Lung (tissue), 12 donors: ENCODE data around the gene KRT10. TPM values are rescaled to one million over a fixed set of nuclear protein-coding genes. Genes with fewer than 3 reads are reported as not detected.

ENCODE experiments used
- ATAC-seq: fragments of 200-7000 bp; cut with Tn5 transposase; one replicate; pipeline ENCODE4 v1.9.1; 2020; ENCODE audit warnings: moderate number of reproducible peaks; ENCODE audit not compliant: insufficient read depth, low FRiP score
- DNase-seq, 3 donors: peaks; one replicate each; pipeline ENCODE4 v3.0.0-alpha.2; 2013 to 2017
- H3K27ac ChIP-seq, 2 donors: one replicate each; pipeline ENCODE4 v1.5.1; 2013; ENCODE audit warnings: mild to moderate bottlenecking in 2 of 2, moderate library complexity in 2 of 2, control low read depth in 1 of 2, inconsistent platforms in 1 of 2, low read depth in 1 of 2, low read length in 1 of 2
- H3K27me3 ChIP-seq, 3 donors: one replicate each; pipeline ENCODE4 v1.5.1; 2013; ENCODE audit warnings: low read length in 2 of 3; ENCODE audit not compliant: control insufficient read depth in 3 of 3, insufficient read depth in 3 of 3
- H3K36me3 ChIP-seq, 4 donors: one replicate each; pipeline ENCODE4 v1.5.1; 2013; ENCODE audit warnings: low read length in 4 of 4, mild to moderate bottlenecking in 1 of 4, moderate library complexity in 1 of 4; ENCODE audit not compliant: control insufficient read depth in 4 of 4, insufficient read depth in 4 of 4
- H3K4me1 ChIP-seq, 5 donors: one replicate each; pipeline ENCODE4 v1.5.1; 2013; ENCODE audit warnings: low read length in 5 of 5, mild to moderate bottlenecking in 2 of 5, moderate library complexity in 1 of 5; ENCODE audit not compliant: control insufficient read depth in 5 of 5, insufficient read depth in 5 of 5
- H3K4me3 ChIP-seq: one replicate; pipeline ENCODE4 v1.5.1; 2013; ENCODE audit warnings: mild to moderate bottlenecking, control low read depth, moderate library complexity
- H3K9ac ChIP-seq, 2 donors: one replicate each; pipeline ENCODE4 v1.5.1; 2013; ENCODE audit warnings: low read length in 2 of 2, control low read depth in 1 of 2; ENCODE audit not compliant: insufficient read depth in 1 of 2
- H3K9me3 ChIP-seq, 4 donors: one replicate each; pipeline ENCODE4 v1.5.1; 2013; ENCODE audit warnings: low read length in 3 of 4, mild to moderate bottlenecking in 1 of 4, moderate library complexity in 1 of 4; ENCODE audit not compliant: control insufficient read depth in 4 of 4, insufficient read depth in 3 of 4
- WGBS, 2 donors: extraction: QIAGEN DNeasy Blood & Tissue Kit; methylation state at CpG; one replicate each; pipeline ENCODE4 v1.1.7; 2013; 5-methylcytosine and 5-hydroxymethylcytosine counted together
- polyA plus RNA-seq, 2 donors: library from polyadenylated mRNA; stranded (reverse); fragments of 200-250 nt; gene quantifications; one replicate each; pipeline ENCODE4 v1.2.1, GENCODE V29; 2013
- total RNA-seq, 2 donors: library from RNA; depleted of rRNA in 1 of 2; stranded (reverse); fragments of >200 nt in 1 of 2; gene quantifications; one replicate each; pipeline ENCODE4 v1.2.1, GENCODE V29; 2014 to 2021
- TF ChIP-seq, protein P1 (sequence below): IDR thresholded peaks from 2 replicates; pipeline ENCODE4 v1.5.1; 2012; ENCODE audit warnings: mild to moderate bottlenecking; ENCODE audit errors: control extremely low read depth, extremely low read depth
- donor health status: control.
- donor health status: control.
- donor health status: Bipolar disorder and iron deficiency.
- donor health status: healthy.
- donor health status: DM: yes; HTN: yes; CAD: no.

The KRT10 gene
- total and polyA plus RNA-seq, 4 donors, result 4.6 to 60.6 (median 27.8) TPM

DNA sequence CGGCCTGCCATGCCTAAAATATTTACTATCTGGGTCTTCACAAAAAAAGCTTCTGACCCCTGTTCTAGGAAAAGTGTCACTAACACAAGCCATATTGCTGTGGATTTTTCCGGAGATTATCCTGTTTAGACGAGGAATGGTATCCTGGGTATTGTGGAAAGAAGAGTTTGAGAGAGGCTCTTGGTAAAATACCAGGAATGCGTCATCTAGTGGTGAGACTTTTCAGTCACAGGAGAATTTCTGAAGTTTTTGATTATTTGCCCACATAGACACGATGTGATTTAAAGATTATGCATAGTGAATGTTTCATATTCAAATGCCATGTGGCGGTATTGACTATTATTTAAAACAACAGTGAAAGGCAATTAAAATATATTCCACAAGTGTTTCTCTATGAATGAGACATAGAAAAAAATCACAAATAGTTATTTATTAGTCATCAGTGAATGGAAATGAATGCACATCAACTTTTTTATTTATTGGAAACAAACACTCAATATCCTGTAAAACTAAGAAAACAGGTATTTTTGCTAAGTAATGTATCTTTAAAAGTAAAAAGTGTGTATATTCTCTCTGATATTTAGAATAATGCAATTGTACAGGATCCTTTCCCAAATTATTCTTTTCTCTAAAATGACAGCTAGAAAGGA, 30.5 kb downstream of the KRT10 start:
- DNase-seq, result peak; percentile 26 to 89 (median 81)
- Histone ChIP-seq H3K27ac (no peak overlapping the region), H3K4me1 (peaks cover 0 to 19% (median 0%) of the 10 kb centered on the region in 5 donors), H3K27me3 (peaks cover 0 to 5% (median 0%) of the 10 kb centered on the region in 3 donors), H3K4me3 (no peak overlapping the region), H3K9ac (no peak overlapping the region), H3K9me3 (no peaks in the 10 kb centered on the region), H3K36me3 (no peaks in the 10 kb centered on the region)
- WGBS, 2 donors, result 34 to 45% methylated on average over 6 of the region's 6 CpGs
- ATAC-seq, result no peak
- TF ChIP-seq, protein P1, sequence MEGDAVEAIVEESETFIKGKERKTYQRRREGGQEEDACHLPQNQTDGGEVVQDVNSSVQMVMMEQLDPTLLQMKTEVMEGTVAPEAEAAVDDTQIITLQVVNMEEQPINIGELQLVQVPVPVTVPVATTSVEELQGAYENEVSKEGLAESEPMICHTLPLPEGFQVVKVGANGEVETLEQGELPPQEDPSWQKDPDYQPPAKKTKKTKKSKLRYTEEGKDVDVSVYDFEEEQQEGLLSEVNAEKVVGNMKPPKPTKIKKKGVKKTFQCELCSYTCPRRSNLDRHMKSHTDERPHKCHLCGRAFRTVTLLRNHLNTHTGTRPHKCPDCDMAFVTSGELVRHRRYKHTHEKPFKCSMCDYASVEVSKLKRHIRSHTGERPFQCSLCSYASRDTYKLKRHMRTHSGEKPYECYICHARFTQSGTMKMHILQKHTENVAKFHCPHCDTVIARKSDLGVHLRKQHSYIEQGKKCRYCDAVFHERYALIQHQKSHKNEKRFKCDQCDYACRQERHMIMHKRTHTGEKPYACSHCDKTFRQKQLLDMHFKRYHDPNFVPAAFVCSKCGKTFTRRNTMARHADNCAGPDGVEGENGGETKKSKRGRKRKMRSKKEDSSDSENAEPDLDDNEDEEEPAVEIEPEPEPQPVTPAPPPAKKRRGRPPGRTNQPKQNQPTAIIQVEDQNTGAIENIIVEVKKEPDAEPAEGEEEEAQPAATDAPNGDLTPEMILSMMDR, result peak; percentile 19

DNA sequence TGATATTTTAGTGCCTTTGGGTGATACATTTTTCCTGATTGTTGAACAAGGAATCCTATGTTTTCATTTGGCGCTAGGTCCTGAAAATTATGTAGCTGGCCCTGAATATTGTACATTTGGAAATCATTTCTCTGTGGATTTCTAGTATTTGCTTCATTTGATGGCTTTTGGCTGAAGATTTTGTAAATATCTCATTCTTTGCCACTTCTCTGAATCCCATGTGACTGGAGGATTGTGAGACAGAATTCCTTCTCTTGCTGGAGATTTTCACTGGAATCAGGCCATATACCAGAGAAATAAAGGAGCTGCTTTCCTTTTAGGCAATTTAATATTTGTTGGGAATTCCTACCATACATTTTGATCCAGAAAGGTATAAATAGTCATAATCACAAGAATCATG, 31.3 kb downstream of the KRT10 start:
- DNase-seq (peak in 2 of 3 donors; percentile 80 to 88), ATAC-seq (no peak)
- no peak overlapping the region for H3K27ac ChIP-seq
- TF ChIP-seq, protein P1, result no peak
- no peaks in the 10 kb centered on the region for H3K9me3 ChIP-seq
- H3K36me3 ChIP-seq, result no peaks in the 10 kb centered on the region
- no peak overlapping the region for H3K9ac ChIP-seq
- H3K27me3 ChIP-seq, result peaks cover 0 to 5% (median 0%) of the 10 kb centered on the region in 3 donors
- 80 to 91% methylated on average over 1 of the region's 1 CpG for WGBS, 2 donors
- H3K4me3 ChIP-seq, result no peak overlapping the region
- peaks cover 0 to 19% (median 0%) of the 10 kb centered on the region in 5 donors for H3K4me1 ChIP-seq

DNA sequence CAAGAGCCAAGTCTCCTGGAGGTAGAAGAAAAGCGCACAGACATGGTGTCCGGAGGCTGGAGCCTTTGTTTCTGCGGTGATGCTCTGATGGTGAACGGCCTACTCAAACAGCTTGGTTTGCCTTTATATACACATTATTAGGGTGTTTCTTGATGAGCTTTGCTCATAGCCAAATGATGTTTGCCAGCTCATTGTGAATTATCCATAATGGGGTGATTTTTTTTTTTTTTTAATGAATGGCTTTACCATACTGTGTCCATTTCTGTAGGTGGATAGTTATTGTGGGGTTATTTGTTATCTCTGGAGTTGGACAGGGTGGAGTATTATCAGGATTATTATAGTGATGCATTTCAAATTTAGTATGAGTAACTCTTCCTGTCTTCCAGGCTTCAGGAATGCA, 40.0 kb downstream of the KRT10 start, which contains the start of gene KRT27:
TSS of gene KRT27 (minus strand) at position 101 of the 400 bp plus-strand sequence. CDS start at position 44, 57 bp downstream.
- no peak for ATAC-seq
- TF ChIP-seq, protein P1, result no peak
- Histone ChIP-seq H3K4me3 (no peak within 1 kb of the TSS), H3K27me3 (peaks cover 0 to 16% (median 4%) of the 10 kb centered on the region in 3 donors), H3K27ac (no peak within 1 kb of the TSS), H3K9me3 (no peaks in the 10 kb centered on the region), H3K4me1 (peaks cover 0 to 7% (median 0%) of the 10 kb centered on the region in 5 donors), H3K36me3 (no peaks in the 10 kb centered on the region), H3K9ac (no peak within 1 kb of the TSS)
- DNase-seq, result no peak
- WGBS, 2 donors, result 96 to 98% methylated on average over 4 of the region's 4 CpGs
